ENCODE data around the gene TAF10.

- TF ChIP-seq CTCF (IDR thresholded peaks at IDR 0.05; ENCODE audit: low read length) (no peak), EZH2 (optimal IDR thresholded peaks at IDR 0.05; ENCODE audit: low read depth, low read length) (no peak), EZH2phosphoT487 (IDR thresholded peaks at IDR 0.05; ENCODE audit: low read length) (no peak)
Measured at GRCh38 chr11:6579681-6580080, 32.3 kb downstream of the TAF10 start.
